Stimulated activated CD4-positive, alpha-beta T cell treated with anti-CD3 and anti-CD28 coated beads, Interleukin-15, amount 100 ng/mL, for 24 hours (primary cell): ENCODE measurements around the gene SNRPE.

Experiments
- DNase-seq: peaks from one replicate; pipeline ENCODE4 v3.0.0-alpha.2; 2020

SNRPE gene

DNA sequence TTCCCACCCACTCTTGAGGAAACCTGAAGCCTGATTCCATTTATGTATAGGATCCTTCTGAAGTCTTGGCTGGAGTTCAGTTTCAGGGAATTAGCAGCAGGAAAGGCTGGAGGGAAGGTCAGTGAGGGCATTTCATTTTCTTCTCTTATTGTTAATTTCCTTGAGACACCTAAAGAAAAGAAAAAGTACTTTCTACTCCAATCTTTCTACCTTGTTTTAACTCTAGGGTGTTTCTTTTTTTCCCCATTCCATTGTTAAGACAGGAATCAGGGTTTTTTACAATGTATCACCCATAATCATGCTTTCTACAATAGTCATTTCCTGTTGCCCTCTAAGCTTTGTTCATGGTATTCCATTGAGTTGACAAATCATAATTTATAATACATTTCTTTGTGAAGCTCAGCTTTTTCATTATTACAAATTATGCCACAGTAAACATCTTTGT is 27.4 kb downstream of the SNRPE start:
- no peak for DNase-seq

DNA sequence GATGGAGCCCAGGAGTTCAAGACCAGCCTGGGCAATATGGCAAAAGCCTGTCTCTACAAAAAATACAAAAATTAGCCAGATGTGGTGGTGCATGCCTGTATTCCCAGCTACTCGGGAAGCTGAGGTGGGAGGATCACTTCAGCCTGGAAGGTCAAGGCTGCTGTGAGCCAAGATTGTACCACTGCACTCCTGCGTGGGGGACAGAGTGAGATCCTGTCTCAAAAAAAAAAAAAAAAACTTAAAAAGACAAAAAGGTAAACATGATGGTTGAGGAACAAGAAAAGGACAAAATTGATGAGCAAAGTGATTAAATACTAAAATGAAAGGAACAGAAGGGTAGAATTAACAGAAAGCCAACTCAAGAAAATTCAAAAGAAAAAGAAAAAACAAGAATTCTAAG is 30.6 kb downstream of the SNRPE start:
- no peak for DNase-seq

DNA sequence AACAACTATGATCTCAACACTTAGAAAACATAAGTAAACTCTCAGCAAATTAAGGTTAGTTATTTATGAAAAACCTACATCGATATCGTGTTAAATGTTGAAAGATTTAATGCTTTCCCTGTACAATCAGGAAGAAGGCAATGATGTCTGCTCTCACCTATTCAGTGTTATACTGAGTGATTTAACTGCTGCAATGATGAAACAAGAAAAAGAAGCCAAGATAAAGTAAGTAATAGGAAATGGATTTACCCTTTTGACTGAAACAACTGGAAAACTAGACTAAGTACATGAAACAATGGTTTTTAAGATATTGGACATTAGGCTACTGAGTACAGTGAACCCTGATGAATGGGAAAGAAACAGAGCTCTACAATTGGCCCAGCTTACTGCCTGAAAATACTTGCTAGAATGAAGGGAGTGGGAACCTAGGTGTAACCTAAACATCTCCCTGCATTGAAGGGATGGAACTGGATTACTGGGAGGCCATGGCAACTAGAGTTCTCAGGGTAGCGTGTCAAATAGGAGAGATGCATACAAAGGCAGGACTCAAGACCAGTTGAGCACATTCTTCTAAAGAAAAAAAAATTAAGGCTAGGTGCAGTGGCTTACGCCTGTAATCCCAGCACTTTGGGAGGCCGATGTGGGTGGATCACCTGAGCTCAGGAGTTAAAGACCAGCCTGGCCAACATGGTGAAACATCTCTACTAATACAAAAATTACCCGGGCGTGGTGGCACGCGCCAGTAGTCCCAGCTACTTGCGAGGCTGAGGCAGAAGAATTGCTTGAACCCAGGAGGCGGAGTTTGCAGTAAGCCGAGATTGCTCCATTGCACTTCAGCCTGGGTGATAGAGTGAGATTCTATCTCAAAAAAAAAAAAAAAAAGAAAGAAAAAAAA is 37.3 kb downstream of the SNRPE start:
- no peak for DNase-seq

DNA sequence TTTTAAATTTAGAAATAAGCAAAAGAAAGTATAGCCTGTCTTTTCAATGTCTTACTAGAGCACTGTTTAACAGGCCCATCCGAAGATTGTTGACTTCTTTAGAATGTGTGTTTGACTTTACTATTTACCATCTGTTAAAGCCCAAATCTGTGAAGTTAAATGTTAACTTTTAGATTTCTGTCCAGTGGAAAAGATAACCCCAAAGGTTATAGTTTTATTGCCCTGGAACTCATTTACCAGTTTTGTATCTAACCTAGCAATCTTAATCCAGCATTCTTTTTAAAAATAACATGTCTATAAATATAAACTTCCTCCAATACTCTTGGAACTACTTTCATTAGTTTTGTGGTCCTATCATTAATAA is 37.9 kb downstream of the SNRPE start:
- no peak for DNase-seq

DNA sequence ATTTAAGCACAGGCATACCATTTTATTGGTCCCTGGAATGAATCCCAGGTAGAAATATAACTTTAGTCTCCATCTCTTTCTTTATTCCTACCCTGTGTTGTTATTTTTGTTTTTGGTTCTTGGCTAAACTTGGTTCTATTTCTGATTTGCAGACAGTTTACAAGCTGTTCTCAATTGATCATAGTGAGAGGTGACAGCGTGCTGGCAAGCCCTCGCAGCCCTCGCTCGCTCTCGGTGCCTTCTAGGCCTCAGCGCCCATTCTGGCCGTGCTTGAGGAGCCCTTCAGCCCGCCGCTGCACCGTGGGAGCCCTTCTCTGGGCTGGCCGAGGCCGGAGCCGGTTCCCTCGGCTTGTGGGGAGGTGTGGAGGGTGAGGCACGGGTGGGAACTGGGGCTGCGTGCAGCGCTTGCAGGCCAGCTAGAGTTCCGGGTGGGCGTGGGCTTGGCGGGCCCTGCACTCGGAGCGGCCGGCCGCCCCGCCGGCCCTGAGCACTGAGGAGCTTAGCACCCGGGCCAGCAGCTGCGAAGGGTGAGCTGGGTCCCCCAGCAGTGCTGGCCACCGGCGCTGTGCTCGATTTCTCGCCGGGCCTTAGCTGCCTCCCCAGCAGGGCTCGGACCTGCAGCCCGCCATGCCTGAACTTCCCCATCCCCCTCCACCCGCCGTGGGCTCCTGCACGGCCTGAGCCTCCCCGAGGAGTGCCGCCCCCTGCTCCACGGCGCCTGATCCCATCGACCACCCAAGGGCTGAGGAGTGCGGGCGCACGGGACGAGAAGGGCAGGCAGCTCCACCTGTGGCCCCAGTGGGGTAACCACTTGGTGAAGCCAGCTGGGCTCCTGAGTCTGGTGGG is 38.7 kb downstream of the SNRPE start:
- DNase-seq = no peak

DNA sequence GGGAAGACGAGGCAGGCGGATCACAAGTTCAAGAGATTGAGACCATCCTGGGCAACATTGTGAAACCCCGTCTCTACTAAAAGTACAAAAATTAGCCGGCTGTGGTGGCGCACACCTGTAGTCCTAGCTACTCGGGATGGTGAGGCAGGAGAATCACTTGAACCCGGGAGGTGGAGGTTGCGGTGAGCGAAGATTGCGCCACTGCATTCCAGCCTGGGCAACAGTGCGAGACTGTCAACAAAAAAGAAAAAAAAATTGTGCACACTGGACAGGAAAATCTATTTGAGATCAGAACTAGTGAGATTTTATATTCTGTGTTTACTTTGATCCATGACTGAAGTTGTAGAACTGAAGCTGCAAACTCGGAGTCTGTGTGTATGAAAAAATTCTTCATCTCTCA is 40.2 kb downstream of the SNRPE start:
- DNase-seq = no peak

DNA sequence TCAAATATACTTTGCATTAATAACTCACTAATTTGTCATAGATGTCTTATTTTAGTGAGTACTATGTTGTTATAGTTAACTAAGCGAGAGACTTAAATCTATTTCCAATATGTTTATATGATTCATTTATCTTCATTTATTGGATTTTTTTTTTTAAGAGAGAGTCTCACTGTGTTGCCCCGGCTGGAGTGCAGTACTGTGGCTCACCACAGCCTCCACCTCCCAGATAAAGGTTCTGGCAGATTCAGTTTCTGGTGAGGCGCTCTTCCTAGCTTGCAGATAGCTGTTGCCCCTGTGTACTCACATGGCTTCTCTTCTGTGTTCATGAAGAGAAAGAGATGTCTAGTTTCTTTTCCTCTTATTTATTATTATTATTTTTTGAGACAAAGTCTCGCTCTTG is 43.9 kb downstream of the SNRPE start:
- no peak for DNase-seq

DNA sequence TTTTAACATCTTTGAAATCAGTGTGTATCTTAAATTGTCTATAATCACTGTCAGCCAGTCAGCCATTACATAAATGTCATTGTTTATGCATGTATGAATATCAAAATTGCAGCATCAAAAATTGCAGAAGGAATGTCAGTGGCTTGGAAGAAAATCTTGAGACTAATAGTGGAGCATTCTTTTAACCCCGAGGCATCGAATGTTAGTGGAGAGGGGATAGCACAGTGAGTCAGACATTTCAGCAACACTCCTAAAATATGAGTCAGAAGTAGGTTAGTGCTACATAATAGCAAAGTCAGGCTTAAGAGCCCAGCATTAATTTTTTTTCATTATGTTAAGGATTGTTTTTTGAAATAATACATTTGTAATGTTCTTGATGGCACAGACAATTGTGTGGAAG is 45.5 kb downstream of the SNRPE start:
- no peak for DNase-seq

DNA sequence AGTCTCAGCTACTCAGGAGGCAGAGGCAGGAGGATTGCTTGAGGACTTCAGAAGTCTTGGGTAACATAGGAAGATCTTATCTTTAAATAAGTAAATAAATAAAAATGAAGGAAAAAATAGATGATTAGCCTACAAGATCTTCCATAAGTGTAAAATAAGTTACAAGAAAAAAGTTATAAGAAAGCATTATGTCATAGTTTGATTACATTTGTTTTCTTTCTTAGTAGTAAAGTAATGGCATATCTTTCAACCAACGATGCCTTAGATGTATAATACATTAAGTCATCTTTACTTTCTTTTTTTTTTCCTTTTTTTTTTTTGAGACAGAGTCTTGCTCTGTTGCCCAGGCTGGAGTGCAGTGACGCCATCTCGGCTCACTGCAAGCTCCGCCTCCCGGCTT is 46.5 kb downstream of the SNRPE start:
- no peak for DNase-seq

DNA sequence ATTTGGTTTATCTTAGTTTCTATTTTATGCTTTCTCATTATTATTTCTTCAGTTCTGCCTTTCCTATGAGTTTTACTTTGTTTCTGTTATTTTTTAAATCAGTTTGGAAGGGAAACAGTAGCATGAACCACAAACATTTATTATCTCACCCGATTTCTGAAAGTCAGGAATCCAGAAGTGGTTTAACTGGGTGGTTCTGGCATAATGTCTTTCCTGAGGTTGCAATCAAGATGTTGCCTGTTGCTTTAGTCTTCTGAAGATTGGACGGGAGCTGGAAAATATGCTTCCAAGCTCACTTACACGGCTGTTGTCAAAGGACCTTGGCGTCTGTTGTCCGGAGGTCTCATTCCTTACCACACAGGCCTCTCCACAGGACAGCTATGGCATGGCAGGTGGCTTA is 50.4 kb downstream of the SNRPE start:
- DNase-seq = no peak

DNA sequence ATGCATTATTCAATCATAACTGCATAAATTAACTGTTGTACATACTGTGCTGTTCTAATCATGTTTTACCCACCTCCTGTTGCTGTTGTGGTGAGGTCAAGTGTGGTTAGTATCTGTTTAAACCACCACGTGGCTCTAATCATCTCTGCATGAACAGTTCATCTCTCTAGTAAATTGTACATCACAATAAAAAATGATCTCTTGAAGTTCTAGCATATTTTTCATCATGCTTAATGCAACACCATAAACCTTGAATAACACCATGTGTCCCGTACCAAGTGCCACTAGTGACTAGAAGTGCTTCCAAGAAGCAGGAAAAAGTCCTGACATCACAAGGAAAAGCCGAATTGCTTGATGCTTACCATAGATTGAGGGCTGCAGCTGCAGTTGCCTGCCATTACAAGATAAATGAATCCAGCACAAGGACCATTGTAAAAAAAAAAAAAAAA is 51.7 kb downstream of the SNRPE start:
- DNase-seq = no peak

DNA sequence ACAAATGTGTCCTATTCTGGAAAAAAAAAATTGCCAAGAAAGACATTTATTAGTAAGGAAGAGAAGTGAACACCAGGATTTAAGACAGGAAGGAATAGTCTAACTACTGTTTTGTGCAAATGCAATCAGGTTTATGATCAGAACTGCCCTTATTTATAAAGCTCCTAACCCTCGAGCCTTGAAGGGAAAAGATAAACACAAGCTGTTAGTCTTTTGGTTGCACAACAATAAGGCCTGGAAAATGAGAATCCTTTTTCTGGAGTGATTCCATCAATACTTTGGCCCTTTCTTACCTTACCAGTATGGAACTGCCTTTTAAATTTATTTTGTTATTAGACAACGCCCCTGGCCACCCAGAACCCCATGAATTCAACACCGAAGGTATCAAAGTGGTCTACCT is 52.9 kb downstream of the SNRPE start:
- no peak for DNase-seq

DNA sequence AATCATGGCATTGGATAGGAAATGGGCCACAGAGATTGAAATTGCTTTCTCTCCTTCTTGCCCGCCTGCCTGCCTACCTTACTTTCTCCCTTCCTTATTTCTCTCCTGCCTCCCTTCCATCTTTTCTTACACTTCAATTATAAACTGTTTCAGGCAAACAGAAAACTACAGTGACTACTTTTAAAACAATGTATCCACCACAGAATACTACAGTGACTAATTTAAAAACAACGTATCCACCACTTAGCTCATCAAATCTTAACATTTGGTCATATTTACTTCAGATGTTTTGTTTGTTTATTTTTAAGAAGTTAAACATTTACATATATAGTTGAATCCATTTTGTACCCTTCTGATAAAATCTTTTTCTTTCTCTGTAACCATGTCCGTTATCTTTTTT is 54.4 kb downstream of the SNRPE start:
- DNase-seq = no peak

DNA sequence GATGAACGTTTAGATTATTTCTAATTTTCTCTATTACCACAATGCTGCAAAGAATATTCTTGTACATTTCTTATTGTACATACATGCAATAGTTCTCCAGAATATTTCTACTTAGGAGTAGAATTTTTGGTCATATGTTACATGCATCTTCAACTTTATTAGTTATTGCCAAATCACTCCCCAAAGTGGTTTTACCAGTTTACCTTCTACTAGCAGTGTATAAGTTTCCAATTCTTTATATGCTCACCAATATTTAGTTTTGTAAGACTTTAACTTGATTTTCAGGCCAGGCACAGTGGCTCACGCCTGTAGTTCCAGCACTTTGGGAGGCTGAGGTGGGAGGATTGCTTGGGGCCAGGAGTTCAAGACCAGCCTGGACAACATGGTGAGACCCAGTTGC is 55.4 kb downstream of the SNRPE start:
- DNase-seq = no peak
